Neutrophil (primary cell): Measurements from ENCODE around the gene RPS6KA4.

Experiments used
- H3K27ac ChIP-seq: fragments of 200-600 bp; sonication (generic); 2 replicates; pipeline ENCODE4 v1.5.1; 2016; ENCODE audit warnings: mild to moderate bottlenecking, moderate library complexity
- H3K27me3 ChIP-seq: fragments of 200-600 bp; sonication (generic); 2 replicates; pipeline ENCODE4 v1.6.0; 2016; ENCODE audit warnings: mild to moderate bottlenecking
- H3K36me3 ChIP-seq: fragments of 200-600 bp; sonication (generic); 2 replicates; pipeline ENCODE4 v1.5.1; 2017
- H3K4me1 ChIP-seq, 2 experiments: fragments of 200-600 bp in 1 of 2; sonication (generic) in 1 of 2; 1 replicate in 1 of 2; 2 replicates in 1 of 2; pipeline versions ENCODE4 v1.5.1 to v1.6.1; 2013 to 2016; ENCODE audit warnings: low read depth in 1 of 2, low read length in 1 of 2, mild to moderate bottlenecking in 1 of 2, moderate library complexity in 1 of 2; ENCODE audit not compliant: control insufficient read depth in 1 of 2, insufficient read depth in 1 of 2
- H3K4me3 ChIP-seq, 2 experiments: fragments of 200-600 bp in 1 of 2; sonication (generic) in 1 of 2; 1 replicate in 1 of 2; 2 replicates in 1 of 2; pipeline ENCODE4 v1.5.1; 2013 to 2016; ENCODE audit warnings: low read depth in 1 of 2, low read length in 1 of 2, mild to moderate bottlenecking in 1 of 2, moderate library complexity in 1 of 2
- H3K9me3 ChIP-seq: fragments of 200-600 bp; sonication (generic); 2 replicates; pipeline ENCODE4 v1.5.1; 2016
- CTCF ChIP-seq: fragments of 200-600 bp; sonication (generic); IDR thresholded peaks from 2 replicates; pipeline ENCODE4 v1.5.1; 2016; ENCODE audit warnings: antibody characterized with exemption

RPS6KA4 gene

GRCh38 chr11:64384981-64385944 lies 26.3 kb downstream of the RPS6KA4 start:
- Histone ChIP-seq H3K4me1 (peaks cover 22 to 33% of the 10 kb centered on the region in 2 experiments), H3K4me3 (peak overlapping the region in 1 of 2 experiments; percentile 10), H3K27ac (peak overlapping the region; percentile 90), H3K9me3 (no peaks in the 10 kb centered on the region), H3K36me3 (no peaks in the 10 kb centered on the region), H3K27me3 (no peaks in the 10 kb centered on the region)
- TF ChIP-seq CTCF, result no peak

DNA sequence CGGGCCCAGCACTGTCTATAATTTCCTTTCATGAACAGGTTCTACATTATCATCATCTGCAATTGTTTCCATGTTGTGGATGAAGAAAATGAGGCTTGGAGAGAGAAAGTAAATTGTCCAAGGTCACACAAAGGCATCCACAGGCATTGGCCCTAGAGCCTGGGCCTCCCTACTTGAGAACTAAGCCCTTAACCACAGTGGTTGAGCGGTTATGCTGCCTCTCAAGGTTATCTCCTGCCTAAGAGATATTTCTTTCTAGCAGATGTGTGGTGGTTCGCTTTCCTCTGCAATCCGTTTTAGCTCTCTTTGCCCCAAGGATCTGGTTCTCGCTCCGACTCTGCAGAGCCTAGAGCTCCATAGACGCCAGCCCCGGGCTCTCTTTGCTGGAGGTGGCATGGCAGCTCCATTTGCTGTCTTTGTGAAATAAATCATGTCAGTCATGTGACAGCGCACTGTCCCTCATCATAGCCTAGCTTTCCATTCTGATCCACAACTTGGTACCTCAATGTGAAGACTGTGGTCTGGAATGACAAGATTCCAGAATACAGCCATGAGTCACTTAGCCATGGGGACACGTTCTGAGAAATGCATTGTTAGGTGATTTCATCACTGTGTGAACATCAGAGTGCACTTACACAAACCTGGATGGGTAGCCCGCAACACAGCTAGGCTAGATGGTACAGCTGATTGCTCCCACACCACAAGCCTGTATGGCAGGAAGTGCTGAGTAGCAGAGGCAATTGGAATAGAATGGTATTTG lies 27.2 kb downstream of the RPS6KA4 start:
- Histone ChIP-seq H3K4me1 (peaks cover 31 to 41% of the 10 kb centered on the region in 2 experiments), H3K4me3 (no peak overlapping the region), H3K27ac (peak overlapping the region; percentile 90), H3K9me3 (no peaks in the 10 kb centered on the region), H3K27me3 (no peaks in the 10 kb centered on the region), H3K36me3 (no peaks in the 10 kb centered on the region)
- no peak for TF ChIP-seq CTCF

DNA sequence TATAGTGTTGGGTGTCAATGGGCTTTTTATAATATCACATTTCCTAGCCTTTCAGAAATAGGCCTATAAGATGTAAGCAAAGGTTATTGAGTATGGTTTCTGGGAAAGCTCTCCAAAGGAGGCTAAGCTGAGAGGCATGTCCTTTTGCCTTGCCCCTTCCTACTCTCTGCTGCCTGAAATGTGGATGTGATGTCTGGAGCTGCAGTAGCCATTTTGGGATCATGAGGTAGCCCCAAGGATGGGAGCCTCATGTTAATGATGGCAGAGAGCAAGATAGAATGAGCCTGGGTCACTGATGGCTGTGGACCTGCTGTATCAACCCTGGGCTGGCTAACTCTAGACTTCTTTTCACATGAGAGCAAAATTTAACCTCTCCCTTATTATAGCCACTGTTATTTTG lies 29.0 kb downstream of the RPS6KA4 start:
- Histone ChIP-seq H3K36me3 (no peaks in the 10 kb centered on the region), H3K4me3 (no peak overlapping the region), H3K27ac (no peak overlapping the region), H3K9me3 (no peaks in the 10 kb centered on the region), H3K4me1 (peaks cover 40 to 48% of the 10 kb centered on the region in 2 experiments), H3K27me3 (no peaks in the 10 kb centered on the region)
- TF ChIP-seq CTCF, result no peak

DNA sequence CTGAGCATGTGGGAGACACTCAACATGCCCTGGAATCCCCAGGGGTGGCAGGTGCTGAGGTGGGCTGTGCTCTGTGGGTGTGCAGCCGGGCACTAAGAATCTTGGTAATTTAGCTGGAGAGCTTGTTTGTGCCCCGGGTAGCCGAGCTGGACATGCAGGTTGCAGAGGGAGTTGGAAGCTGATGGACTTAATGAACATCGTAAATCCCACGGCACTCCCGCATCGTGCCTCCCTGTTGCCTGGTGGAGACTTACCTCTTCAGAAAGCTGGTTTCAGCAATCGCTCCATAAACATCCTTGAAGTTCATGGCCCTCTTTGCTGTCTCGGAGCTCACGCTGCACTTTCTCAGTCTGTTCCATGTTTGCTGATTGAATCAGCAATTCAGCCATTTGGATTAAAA lies 29.9 kb downstream of the RPS6KA4 start:
- no peaks in the 10 kb centered on the region for H3K9me3 ChIP-seq
- no peak overlapping the region for H3K27ac ChIP-seq
- peaks cover 40 to 48% of the 10 kb centered on the region in 2 experiments for H3K4me1 ChIP-seq
- no peaks in the 10 kb centered on the region for H3K36me3 ChIP-seq
- H3K4me3 ChIP-seq, result no peak overlapping the region
- no peak for TF ChIP-seq CTCF
- no peaks in the 10 kb centered on the region for H3K27me3 ChIP-seq

DNA sequence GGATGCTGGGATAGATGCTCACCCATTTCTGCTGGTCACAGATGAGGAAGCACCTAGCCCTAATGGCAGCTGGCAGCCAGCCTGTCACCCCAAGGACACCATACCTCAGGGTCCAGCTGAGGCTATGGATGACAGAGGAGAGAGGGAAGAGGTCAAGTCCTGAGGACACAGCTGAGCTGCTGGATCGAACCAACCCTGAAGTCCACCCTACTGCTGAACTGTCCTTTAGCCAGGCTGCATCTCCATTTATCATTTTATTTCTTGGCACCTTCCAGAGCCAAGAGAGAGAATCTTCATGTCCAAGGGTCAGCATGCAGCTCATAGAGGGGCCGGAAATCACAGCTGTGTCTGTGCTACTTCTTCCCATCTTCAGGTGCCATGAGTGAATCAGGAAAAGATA lies 30.9 kb downstream of the RPS6KA4 start:
- Histone ChIP-seq H3K36me3 (no peaks in the 10 kb centered on the region), H3K4me3 (no peak overlapping the region), H3K27me3 (no peaks in the 10 kb centered on the region), H3K9me3 (no peaks in the 10 kb centered on the region), H3K4me1 (peaks cover 40 to 48% of the 10 kb centered on the region in 2 experiments), H3K27ac (no peak overlapping the region)
- no peak for TF ChIP-seq CTCF
